ENCODE results near the gene SSH2.

Gene SSH2

DNA sequence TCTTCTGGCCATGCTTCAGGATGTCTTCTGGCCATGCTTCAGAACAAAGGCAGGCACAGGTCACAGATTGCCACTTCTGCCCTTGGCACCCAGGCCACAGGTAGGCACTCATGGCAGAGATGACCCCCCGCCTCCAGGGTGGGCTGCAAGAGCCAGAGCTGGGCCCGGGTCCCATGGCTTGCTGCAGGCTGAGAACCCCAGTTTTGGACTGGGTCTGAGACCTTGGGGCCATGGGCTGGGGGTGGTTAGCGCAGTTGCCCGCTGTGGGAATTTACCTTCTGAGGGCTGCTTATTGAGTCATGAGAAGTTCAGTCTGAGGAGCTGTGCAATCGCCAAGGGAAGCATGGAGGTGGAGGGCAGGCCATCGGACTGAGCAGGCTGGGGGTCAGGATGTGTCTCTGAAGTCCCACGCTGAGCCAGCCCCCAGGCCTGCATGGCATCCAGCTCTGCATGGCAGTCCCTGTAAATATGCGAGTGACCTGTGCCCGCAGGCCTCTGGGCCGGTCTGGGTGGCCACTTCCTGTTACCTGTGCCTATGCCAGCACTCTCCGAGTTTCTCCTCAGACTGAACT lies 335.4 kb downstream of the SSH2 start:
- ATAC-seq = no peak
- no peak for TF ChIP-seq TOX (CRISPR knock-in tag; IDR thresholded peaks at IDR 0.05; ENCODE audit: borderline replicate concordance)
- no peak for TF ChIP-seq ISL1 (CRISPR knock-in tag; IDR thresholded peaks at IDR 0.05)
- no peak for TF ChIP-seq OSR1 (CRISPR knock-in tag; IDR thresholded peaks at IDR 0.05)
- TF ChIP-seq, protein P1, sequence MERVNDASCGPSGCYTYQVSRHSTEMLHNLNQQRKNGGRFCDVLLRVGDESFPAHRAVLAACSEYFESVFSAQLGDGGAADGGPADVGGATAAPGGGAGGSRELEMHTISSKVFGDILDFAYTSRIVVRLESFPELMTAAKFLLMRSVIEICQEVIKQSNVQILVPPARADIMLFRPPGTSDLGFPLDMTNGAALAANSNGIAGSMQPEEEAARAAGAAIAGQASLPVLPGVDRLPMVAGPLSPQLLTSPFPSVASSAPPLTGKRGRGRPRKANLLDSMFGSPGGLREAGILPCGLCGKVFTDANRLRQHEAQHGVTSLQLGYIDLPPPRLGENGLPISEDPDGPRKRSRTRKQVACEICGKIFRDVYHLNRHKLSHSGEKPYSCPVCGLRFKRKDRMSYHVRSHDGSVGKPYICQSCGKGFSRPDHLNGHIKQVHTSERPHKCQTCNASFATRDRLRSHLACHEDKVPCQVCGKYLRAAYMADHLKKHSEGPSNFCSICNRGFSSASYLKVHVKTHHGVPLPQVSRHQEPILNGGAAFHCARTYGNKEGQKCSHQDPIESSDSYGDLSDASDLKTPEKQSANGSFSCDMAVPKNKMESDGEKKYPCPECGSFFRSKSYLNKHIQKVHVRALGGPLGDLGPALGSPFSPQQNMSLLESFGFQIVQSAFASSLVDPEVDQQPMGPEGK (CRISPR knock-in tag; IDR thresholded peaks at IDR 0.05; ENCODE audit: borderline replicate concordance) = no peak
- TF ChIP-seq ZNF70 (CRISPR knock-in tag; IDR thresholded peaks at IDR 0.05) = no peak
- no peak for TF ChIP-seq ZFP3 (CRISPR knock-in tag; IDR thresholded peaks at IDR 0.05)
- TF ChIP-seq ZC3H10 (CRISPR knock-in tag; IDR thresholded peaks at IDR 0.05) = no peak
- TF ChIP-seq GLIS3 (CRISPR knock-in tag; IDR thresholded peaks at IDR 0.05) = no peak

DNA sequence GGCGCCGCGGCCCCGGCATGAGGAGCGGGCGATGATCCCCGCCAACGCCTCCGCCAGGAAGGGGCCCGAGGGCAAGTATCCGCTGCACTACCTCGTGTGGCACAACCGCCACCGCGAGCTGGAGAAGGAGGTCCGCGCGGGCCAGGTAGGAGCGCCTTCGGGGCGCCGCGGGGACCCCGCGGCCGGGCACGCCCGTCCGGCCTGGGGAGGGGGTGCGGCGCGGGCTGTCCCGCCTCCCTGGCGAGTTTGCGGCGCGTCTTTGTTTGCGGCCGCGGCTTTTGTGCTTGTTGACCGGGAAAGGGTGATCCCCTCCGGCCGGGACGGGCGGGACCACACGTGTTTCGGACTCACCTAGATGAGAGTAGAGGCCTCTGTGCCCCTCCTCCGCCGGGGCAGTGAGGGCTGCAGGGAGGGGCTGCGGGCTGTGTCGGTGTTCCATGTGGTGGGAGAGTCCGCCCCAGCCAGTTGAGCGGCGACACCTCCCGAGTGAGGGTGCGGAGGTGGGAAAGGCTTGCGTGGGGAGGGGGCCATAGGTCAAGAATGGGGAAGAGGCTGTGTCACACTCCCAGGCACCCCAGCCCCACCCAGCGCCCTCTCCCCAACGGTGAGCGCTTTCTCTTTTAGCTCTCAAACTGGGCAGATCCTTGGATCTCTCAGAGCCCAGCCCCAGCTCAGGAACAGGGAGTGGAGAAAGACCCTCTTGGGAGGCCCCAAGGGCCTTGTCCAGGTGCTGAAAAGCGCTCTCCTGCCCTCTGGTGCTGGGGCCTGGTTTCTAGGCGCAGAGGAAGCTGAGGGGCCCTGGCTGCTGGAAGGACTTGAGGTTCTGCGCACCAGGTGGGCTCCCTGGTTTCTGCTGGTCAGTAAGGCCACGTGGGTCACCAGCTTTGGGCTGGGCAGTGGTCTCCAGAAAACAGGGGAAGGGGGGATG lies 336.2 kb downstream of the SSH2 start:
- TF ChIP-seq ESRRG (CRISPR knock-in tag; IDR thresholded peaks at IDR 0.05) (no peak), ZFP3 (CRISPR knock-in tag; IDR thresholded peaks at IDR 0.05) (peak; percentile 79), ZFP30 (CRISPR knock-in tag; IDR thresholded peaks at IDR 0.05) (no peak), RARB (CRISPR knock-in tag; IDR thresholded peaks at IDR 0.05) (no peak), SNAI2 (CRISPR knock-in tag; IDR thresholded peaks at IDR 0.05) (peak; percentile 63; the same call in 1 of the 2 replicates), ZNF70 (CRISPR knock-in tag; IDR thresholded peaks at IDR 0.05) (no peak), ISL1 (CRISPR knock-in tag; IDR thresholded peaks at IDR 0.05) (0 out of 2 replicates have a peak, but pooled peaks have one; percentile 13), BACH2 (CRISPR knock-in tag; IDR thresholded peaks at IDR 0.05; ENCODE audit: borderline replicate concordance) (no peak), ZNF565 (CRISPR knock-in tag; conservative IDR thresholded peaks at IDR 0.05; ENCODE audit: low read depth) (no peak), OSR1 (CRISPR knock-in tag; IDR thresholded peaks at IDR 0.05) (no peak), CSDC2 (CRISPR knock-in tag; IDR thresholded peaks at IDR 0.05) (peak; percentile 80; the same call in 1 of the 2 replicates), ZNF8 (CRISPR knock-in tag; IDR thresholded peaks at IDR 0.05) (no peak)
- TF ChIP-seq, protein P2, sequence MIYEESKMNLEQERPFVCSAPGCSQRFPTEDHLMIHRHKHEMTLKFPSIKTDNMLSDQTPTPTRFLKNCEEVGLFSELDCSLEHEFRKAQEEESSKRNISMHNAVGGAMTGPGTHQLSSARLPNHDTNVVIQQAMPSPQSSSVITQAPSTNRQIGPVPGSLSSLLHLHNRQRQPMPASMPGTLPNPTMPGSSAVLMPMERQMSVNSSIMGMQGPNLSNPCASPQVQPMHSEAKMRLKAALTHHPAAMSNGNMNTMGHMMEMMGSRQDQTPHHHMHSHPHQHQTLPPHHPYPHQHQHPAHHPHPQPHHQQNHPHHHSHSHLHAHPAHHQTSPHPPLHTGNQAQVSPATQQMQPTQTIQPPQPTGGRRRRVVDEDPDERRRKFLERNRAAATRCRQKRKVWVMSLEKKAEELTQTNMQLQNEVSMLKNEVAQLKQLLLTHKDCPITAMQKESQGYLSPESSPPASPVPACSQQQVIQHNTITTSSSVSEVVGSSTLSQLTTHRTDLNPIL (CRISPR knock-in tag; IDR thresholded peaks at IDR 0.05; ENCODE audit: low read depth) = no peak
- TF ChIP-seq, protein P3, sequence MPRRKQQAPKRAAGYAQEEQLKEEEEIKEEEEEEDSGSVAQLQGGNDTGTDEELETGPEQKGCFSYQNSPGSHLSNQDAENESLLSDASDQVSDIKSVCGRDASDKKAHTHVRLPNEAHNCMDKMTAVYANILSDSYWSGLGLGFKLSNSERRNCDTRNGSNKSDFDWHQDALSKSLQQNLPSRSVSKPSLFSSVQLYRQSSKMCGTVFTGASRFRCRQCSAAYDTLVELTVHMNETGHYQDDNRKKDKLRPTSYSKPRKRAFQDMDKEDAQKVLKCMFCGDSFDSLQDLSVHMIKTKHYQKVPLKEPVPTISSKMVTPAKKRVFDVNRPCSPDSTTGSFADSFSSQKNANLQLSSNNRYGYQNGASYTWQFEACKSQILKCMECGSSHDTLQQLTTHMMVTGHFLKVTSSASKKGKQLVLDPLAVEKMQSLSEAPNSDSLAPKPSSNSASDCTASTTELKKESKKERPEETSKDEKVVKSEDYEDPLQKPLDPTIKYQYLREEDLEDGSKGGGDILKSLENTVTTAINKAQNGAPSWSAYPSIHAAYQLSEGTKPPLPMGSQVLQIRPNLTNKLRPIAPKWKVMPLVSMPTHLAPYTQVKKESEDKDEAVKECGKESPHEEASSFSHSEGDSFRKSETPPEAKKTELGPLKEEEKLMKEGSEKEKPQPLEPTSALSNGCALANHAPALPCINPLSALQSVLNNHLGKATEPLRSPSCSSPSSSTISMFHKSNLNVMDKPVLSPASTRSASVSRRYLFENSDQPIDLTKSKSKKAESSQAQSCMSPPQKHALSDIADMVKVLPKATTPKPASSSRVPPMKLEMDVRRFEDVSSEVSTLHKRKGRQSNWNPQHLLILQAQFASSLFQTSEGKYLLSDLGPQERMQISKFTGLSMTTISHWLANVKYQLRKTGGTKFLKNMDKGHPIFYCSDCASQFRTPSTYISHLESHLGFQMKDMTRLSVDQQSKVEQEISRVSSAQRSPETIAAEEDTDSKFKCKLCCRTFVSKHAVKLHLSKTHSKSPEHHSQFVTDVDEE (CRISPR knock-in tag; IDR thresholded peaks at IDR 0.05) = 0 out of 2 replicates have a peak, but pooled peaks have one; percentile 66
- ATAC-seq = no peak

DNA sequence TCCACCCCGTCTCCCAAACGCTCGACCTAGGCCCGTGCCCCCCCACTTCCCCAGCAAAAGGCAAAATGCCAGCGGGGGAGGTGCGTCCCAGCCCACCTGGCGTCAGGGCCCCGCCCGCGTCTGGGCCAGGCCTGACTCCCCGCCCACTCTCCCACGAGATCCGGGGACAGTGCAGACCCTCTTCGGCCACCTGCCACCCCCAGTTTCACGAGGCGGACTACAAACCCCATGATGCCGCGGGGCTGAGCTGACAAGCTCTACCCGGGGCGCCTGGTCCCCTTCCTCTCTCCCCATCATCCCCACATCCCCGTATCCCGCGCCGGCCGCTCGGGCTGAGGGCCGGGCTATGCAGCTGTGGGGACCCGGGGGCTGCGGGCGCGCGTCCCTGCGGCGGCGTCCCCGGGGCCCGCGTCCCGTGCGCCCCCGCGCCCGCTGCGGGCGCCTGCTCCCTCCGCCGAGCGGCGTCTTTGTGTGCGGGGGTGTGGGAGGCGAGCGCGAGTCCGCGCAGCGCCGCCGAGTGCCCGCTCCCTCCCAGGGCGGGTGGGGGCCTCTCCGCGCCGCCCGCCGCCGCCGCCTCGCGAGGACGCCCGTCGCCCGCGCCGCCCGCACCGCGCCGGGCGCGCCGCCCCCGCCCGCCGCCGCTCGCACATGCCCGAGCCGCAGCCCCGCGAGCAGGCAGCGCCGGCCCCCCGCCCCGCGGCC lies 337.0 kb downstream of the SSH2 start, which contains the start of gene ANKRD13B:
ANKRD13B (plus strand) TSS at position 283 of the 702 bp plus-strand sequence. CDS start 490 bp downstream, outside the sequence.
- ATAC-seq = no peak
- TF ChIP-seq OSR1 (CRISPR knock-in tag; IDR thresholded peaks at IDR 0.05) (no peak), TOX (CRISPR knock-in tag; IDR thresholded peaks at IDR 0.05; ENCODE audit: borderline replicate concordance) (no peak), ZFP30 (CRISPR knock-in tag; IDR thresholded peaks at IDR 0.05) (no peak), ARNTL (CRISPR knock-in tag; IDR thresholded peaks at IDR 0.05; ENCODE audit: borderline replicate concordance, low read depth) (no peak), GLIS3 (CRISPR knock-in tag; IDR thresholded peaks at IDR 0.05) (no peak), ZNF565 (CRISPR knock-in tag; conservative IDR thresholded peaks at IDR 0.05; ENCODE audit: low read depth) (no peak), RARB (CRISPR knock-in tag; IDR thresholded peaks at IDR 0.05) (no peak)
- TF ChIP-seq, protein P3 (CRISPR knock-in tag; IDR thresholded peaks at IDR 0.05) = no peak
- TF ChIP-seq, protein P4, sequence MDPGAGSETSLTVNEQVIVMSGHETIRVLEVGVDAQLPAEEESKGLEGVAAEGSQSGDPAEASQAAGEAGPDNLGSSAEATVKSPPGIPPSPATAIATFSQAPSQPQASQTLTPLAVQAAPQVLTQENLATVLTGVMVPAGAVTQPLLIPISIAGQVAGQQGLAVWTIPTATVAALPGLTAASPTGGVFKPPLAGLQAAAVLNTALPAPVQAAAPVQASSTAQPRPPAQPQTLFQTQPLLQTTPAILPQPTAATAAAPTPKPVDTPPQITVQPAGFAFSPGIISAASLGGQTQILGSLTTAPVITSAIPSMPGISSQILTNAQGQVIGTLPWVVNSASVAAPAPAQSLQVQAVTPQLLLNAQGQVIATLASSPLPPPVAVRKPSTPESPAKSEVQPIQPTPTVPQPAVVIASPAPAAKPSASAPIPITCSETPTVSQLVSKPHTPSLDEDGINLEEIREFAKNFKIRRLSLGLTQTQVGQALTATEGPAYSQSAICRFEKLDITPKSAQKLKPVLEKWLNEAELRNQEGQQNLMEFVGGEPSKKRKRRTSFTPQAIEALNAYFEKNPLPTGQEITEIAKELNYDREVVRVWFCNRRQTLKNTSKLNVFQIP (CRISPR knock-in tag; IDR thresholded peaks at IDR 0.05; ENCODE audit: borderline replicate concordance, low read depth) = no peak
- TF ChIP-seq, protein P1 (CRISPR knock-in tag; IDR thresholded peaks at IDR 0.05; ENCODE audit: borderline replicate concordance) = no peak
